ENCODE measurements around the gene C2CD5.

The C2CD5 gene

GRCh38 chr12:22413592-22413991, 130.8 kb downstream of the C2CD5 start:
- DNase-seq, result no peak

GRCh38 chr12:22412581-22412980, 131.8 kb downstream of the C2CD5 start:
- DNase-seq, result no peak

- no peak for DNase-seq
Observed at GRCh38 chr12:22410486-22410885, 133.9 kb downstream of the C2CD5 start.

GRCh38 chr12:22409377-22410164, 134.8 kb downstream of the C2CD5 start:
- no peak for DNase-seq

GRCh38 chr12:22408610-22409376, 135.5 kb downstream of the C2CD5 start:
- no peak for DNase-seq

GRCh38 chr12:22407397-22407796, 136.9 kb downstream of the C2CD5 start:
- no peak for DNase-seq

- DNase-seq, result no peak
Observed at GRCh38 chr12:22406627-22407026, 137.7 kb downstream of the C2CD5 start.

GRCh38 chr12:22399464-22400180, 144.7 kb downstream of the C2CD5 start:
- no peak for DNase-seq

All from NCI-H2171 (cell line).